Measurements from ENCODE around the gene POLE. TPM values are rescaled to one million over a fixed set of nuclear protein-coding genes. Genes with fewer than 3 reads are reported as not detected.

The POLE gene
- total and polyA plus RNA-seq, 4 donors = 7.6 to 39.2 (median 19.7) TPM

- 89% methylated on average over 33 of the region's 33 CpGs for WGBS
- no peak for TF ChIP-seq HNF4G (IDR thresholded peaks at IDR 0.05)
- no peak for TF ChIP-seq RXRA (IDR thresholded peaks at IDR 0.05)
- no peak for TF ChIP-seq GABPA (IDR thresholded peaks at IDR 0.05 in 1 of 2, conservative IDR thresholded peaks at IDR 0.05 in 1 of 2)
- TF ChIP-seq JUND (IDR thresholded peaks at IDR 0.05) = no peak
- TF ChIP-seq RAD21 (IDR thresholded peaks at IDR 0.05) = no peak
- TF ChIP-seq NR2F2 (IDR thresholded peaks at IDR 0.05) = no peak
- TF ChIP-seq, protein P1, sequence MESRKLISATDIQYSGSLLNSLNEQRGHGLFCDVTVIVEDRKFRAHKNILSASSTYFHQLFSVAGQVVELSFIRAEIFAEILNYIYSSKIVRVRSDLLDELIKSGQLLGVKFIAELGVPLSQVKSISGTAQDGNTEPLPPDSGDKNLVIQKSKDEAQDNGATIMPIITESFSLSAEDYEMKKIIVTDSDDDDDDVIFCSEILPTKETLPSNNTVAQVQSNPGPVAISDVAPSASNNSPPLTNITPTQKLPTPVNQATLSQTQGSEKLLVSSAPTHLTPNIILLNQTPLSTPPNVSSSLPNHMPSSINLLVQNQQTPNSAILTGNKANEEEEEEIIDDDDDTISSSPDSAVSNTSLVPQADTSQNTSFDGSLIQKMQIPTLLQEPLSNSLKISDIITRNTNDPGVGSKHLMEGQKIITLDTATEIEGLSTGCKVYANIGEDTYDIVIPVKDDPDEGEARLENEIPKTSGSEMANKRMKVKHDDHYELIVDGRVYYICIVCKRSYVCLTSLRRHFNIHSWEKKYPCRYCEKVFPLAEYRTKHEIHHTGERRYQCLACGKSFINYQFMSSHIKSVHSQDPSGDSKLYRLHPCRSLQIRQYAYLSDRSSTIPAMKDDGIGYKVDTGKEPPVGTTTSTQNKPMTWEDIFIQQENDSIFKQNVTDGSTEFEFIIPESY (IDR thresholded peaks at IDR 0.05) = no peak
- no peak for TF ChIP-seq CTCF (IDR thresholded peaks at IDR 0.05; ENCODE audit: low read depth, low read length, missing input control)
- no peak for TF ChIP-seq FOXA1 (IDR thresholded peaks at IDR 0.05)
- no peak for TF ChIP-seq EGR1 (IDR thresholded peaks at IDR 0.05; ENCODE audit: low read depth in 2 of 2)
- TF ChIP-seq FOXA2 (IDR thresholded peaks at IDR 0.05) = no peak
- no peak for TF ChIP-seq HNF4A (conservative IDR thresholded peaks at IDR 0.05)
- TF ChIP-seq ATF3 (IDR thresholded peaks at IDR 0.05) = no peak
- TF ChIP-seq MAX (IDR thresholded peaks at IDR 0.05) = no peak
- no peak for TF ChIP-seq YY1 (IDR thresholded peaks at IDR 0.05)
- TF ChIP-seq, protein P2, sequence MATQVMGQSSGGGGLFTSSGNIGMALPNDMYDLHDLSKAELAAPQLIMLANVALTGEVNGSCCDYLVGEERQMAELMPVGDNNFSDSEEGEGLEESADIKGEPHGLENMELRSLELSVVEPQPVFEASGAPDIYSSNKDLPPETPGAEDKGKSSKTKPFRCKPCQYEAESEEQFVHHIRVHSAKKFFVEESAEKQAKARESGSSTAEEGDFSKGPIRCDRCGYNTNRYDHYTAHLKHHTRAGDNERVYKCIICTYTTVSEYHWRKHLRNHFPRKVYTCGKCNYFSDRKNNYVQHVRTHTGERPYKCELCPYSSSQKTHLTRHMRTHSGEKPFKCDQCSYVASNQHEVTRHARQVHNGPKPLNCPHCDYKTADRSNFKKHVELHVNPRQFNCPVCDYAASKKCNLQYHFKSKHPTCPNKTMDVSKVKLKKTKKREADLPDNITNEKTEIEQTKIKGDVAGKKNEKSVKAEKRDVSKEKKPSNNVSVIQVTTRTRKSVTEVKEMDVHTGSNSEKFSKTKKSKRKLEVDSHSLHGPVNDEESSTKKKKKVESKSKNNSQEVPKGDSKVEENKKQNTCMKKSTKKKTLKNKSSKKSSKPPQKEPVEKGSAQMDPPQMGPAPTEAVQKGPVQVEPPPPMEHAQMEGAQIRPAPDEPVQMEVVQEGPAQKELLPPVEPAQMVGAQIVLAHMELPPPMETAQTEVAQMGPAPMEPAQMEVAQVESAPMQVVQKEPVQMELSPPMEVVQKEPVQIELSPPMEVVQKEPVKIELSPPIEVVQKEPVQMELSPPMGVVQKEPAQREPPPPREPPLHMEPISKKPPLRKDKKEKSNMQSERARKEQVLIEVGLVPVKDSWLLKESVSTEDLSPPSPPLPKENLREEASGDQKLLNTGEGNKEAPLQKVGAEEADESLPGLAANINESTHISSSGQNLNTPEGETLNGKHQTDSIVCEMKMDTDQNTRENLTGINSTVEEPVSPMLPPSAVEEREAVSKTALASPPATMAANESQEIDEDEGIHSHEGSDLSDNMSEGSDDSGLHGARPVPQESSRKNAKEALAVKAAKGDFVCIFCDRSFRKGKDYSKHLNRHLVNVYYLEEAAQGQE (IDR thresholded peaks at IDR 0.05) = no peak
- TF ChIP-seq SP1 (IDR thresholded peaks at IDR 0.05) = no peak
- TF ChIP-seq TAF1 (conservative IDR thresholded peaks at IDR 0.05) = no peak
- DNase-seq (ENCODE audit: low spot score) = no peak
- Histone ChIP-seq H3K9ac (ENCODE audit: low read depth in 1 of 2, low read length in 2 of 2) (no peak overlapping the region), H3K4me1 (ENCODE audit: control insufficient read depth in 4 of 4, insufficient read depth in 4 of 4, low read length in 3 of 4) (peaks cover 10 to 40% (median 20%) of the 10 kb centered on the region in 4 donors), H3K36me3 (ENCODE audit: control insufficient read depth in 4 of 4, insufficient read depth in 3 of 4, low read depth in 1 of 4, low read length in 3 of 4) (no peaks in the 10 kb centered on the region), H3K27ac (ENCODE audit: low read depth in 1 of 2, low read length in 2 of 2) (no peak overlapping the region), H3K9me3 (ENCODE audit: control insufficient read depth in 4 of 4, low read length in 3 of 4) (peaks cover 0 to 5% (median 0%) of the 10 kb centered on the region in 4 donors), H3K4me3 (ENCODE audit: low read depth in 1 of 3, low read length in 3 of 3) (no peak overlapping the region), H3K27me3 (ENCODE audit: control insufficient read depth in 4 of 4, insufficient read depth in 4 of 4, low read length in 3 of 4) (no peaks in the 10 kb centered on the region)
These were observed 76.1 kb downstream of the POLE start for GRCh38 chr12:132610866-132611602.
